H1 (cell line): ENCODE results near the gene SPC24.

Source experiments
- EP300 ChIP-seq, 2 experiments: IDR thresholded peaks; 1 replicate in 1 of 2; 2 replicates in 1 of 2; pipeline ENCODE4 v1.6.1; 2011 to 2012; ENCODE audit warnings: low read depth in 2 of 2, low read length in 2 of 2, mild to moderate bottlenecking in 2 of 2, borderline replicate concordance in 1 of 2, inconsistent platforms in 1 of 2, moderate library complexity in 1 of 2
- EZH2 ChIP-seq: fragments of 200-600 bp; sonication (generic); IDR thresholded peaks from 2 replicates; pipeline ENCODE4 v1.7.1; 2012; ENCODE audit warnings: low read depth, mild to moderate bottlenecking, moderate library complexity, low read length, inconsistent platforms; ENCODE audit not compliant: severe bottlenecking
- GABPA ChIP-seq: IDR thresholded peaks from 2 replicates; pipeline ENCODE4 v1.6.1; 2011; ENCODE audit warnings: mild to moderate bottlenecking, low read length, moderate library complexity, borderline replicate concordance; ENCODE audit not compliant: insufficient read depth
- JUN ChIP-seq: IDR thresholded peaks from 2 replicates; pipeline ENCODE4 v1.6.1; 2011; ENCODE audit warnings: low read depth, mild to moderate bottlenecking, improper control_type of control experiment, low read length
- SRF ChIP-seq: IDR thresholded peaks from 2 replicates; pipeline ENCODE4 v1.6.1; 2011; ENCODE audit warnings: mild to moderate bottlenecking, low read depth, low read length, moderate library complexity
- TEAD4 ChIP-seq: IDR thresholded peaks from 2 replicates; pipeline ENCODE4 v1.6.1; 2012; ENCODE audit warnings: low read depth, low read length, inconsistent platforms, mixed read lengths
- TF ChIP-seq, protein P1 (sequence below): IDR thresholded peaks from 2 replicates; pipeline ENCODE4 v1.6.1; 2012; ENCODE audit warnings: inconsistent platforms

DNA sequence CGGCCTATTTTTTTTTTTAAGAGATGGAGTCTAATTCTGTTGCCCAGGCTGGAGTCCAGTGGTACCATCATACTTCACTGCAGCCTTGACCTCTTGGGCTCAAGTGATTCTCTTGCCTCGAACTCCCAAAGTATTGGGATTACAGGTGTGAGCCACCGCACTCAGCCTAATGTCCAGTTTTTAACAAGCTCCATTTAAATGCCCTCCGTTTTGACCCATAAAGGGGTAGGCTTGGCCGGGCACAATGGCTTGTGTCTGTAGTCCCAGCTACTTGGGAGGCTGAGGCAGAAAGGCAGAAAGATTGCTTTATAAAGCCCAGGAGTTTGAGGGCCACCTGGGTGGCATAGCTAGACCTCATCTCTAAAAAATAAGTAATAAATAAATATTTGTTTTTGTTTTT is 54.5 kb downstream of the SPC24 start:
- TF ChIP-seq EP300 (IDR thresholded peaks at IDR 0.05; ENCODE audit: borderline replicate concordance in 1 of 2, low read depth in 2 of 2, low read length in 2 of 2) (no peak), SRF (no peak), GABPA (no peak), EZH2 (no peak), TEAD4 (no peak), JUN (no peak)
- TF ChIP-seq, protein P1, sequence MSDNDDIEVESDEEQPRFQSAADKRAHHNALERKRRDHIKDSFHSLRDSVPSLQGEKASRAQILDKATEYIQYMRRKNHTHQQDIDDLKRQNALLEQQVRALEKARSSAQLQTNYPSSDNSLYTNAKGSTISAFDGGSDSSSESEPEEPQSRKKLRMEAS = no peak
